Sigmoid colon (tissue), 4 donors: ENCODE measurements around the gene SMYD3.

ENCODE experiments used
- CTCF ChIP-seq, 4 experiments: fragments of 450-650 bp in 3 of 4; fragments of 200-600 bp in 1 of 4; IDR thresholded peaks; one replicate each; pipeline ENCODE4 v1.5.1; 2016 to 2019; ENCODE audit warnings: antibody characterized with exemption in 4 of 4, mild to moderate bottlenecking in 3 of 4, moderate library complexity in 2 of 4
- EP300 ChIP-seq, 4 donors: sonication (generic); formaldehyde crosslinking; IDR thresholded peaks; one replicate each; pipeline ENCODE4 v1.6.1; 2017; ENCODE audit warnings: antibody characterized with exemption in 4 of 4
- POLR2A ChIP-seq, 2 donors: fragments of 450-650 bp; IDR thresholded peaks; one replicate each; pipeline ENCODE4 v1.6.1; 2016; ENCODE audit warnings: antibody characterized with exemption in 2 of 2, mild to moderate bottlenecking in 2 of 2, moderate library complexity in 2 of 2

GRCh38 chr1:245843101-245843500, 664.0 kb downstream of the SMYD3 start:
- TF ChIP-seq CTCF (IDR thresholded peaks at IDR 0.05) (no peak), POLR2A (IDR thresholded peaks at IDR 0.05) (no peak), EP300 (IDR thresholded peaks at IDR 0.05) (no peak)
